ENCODE data around the gene YIPF3. TPM values are rescaled to one million over a fixed set of nuclear protein-coding genes. Genes with fewer than 3 reads are reported as not detected.

The YIPF3 gene
- total RNA-seq, 1 donor from 2014 or later, result 83.2 TPM

DNA sequence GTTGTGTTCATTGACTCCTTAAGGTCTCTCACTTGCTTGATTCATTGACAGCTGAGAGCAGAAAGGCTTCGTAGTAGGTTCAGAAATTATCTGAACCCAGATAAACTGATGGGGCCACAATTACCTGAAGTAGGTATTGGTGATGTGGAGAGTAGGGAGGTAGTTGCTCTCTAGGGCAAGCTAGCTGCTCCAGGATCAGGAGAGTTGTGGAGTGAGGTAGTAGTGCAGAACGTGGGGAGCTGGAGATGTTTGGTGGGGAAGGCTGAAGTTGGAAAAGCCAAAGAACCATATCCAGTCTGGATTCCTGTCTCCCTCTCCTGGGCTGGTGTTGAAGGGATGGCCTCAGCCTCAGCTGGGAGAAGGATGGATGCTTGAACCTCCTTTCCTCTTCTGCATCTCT lies 23.5 kb downstream of the YIPF3 start:
- H3K27me3 ChIP-seq (ENCODE audit: control insufficient read depth, insufficient read depth, low read length), result no peaks in the 10 kb centered on the region
- no peak for DNase-seq (ENCODE audit: low read depth)
- no peak for FAIRE-seq
- TF ChIP-seq, protein P1, sequence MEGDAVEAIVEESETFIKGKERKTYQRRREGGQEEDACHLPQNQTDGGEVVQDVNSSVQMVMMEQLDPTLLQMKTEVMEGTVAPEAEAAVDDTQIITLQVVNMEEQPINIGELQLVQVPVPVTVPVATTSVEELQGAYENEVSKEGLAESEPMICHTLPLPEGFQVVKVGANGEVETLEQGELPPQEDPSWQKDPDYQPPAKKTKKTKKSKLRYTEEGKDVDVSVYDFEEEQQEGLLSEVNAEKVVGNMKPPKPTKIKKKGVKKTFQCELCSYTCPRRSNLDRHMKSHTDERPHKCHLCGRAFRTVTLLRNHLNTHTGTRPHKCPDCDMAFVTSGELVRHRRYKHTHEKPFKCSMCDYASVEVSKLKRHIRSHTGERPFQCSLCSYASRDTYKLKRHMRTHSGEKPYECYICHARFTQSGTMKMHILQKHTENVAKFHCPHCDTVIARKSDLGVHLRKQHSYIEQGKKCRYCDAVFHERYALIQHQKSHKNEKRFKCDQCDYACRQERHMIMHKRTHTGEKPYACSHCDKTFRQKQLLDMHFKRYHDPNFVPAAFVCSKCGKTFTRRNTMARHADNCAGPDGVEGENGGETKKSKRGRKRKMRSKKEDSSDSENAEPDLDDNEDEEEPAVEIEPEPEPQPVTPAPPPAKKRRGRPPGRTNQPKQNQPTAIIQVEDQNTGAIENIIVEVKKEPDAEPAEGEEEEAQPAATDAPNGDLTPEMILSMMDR (IDR thresholded peaks at IDR 0.05; ENCODE audit: insufficient read depth, low read length, severe bottlenecking), result no peak
- H3K4me3 ChIP-seq (ENCODE audit: low read depth, low read length), result no peak overlapping the region
- H3K36me3 ChIP-seq (ENCODE audit: control insufficient read depth, insufficient read depth, low read length), result peaks cover 4% of the 10 kb centered on the region

DNA sequence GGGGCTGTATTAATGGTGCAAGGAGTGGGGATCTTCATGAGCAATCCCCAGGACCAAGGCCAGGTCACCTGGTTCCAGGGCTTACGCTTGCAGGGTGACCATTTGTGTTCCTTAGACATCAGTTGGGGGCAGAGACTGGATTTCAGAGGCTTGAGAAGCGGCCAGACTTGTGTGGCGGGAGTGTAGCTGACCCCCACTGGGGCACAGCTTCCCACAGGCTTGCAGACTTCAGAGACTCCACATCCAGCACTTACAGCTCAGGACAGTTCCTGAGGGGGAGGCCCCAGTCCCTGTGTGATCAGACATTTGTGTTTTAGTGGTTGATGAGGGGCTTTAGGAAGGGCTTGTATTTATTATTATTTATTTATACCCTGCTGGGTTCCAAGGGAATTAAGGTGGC lies 24.1 kb downstream of the YIPF3 start:
- TF ChIP-seq, protein P1 (IDR thresholded peaks at IDR 0.05; ENCODE audit: insufficient read depth, low read length, severe bottlenecking), result no peak
- no peak overlapping the region for H3K4me3 ChIP-seq (ENCODE audit: low read depth, low read length)
- peaks cover 2% of the 10 kb centered on the region for H3K36me3 ChIP-seq (ENCODE audit: control insufficient read depth, insufficient read depth, low read length)
- no peak for FAIRE-seq
- H3K27me3 ChIP-seq (ENCODE audit: control insufficient read depth, insufficient read depth, low read length), result no peaks in the 10 kb centered on the region
- DNase-seq (ENCODE audit: low read depth), result no peak

DNA sequence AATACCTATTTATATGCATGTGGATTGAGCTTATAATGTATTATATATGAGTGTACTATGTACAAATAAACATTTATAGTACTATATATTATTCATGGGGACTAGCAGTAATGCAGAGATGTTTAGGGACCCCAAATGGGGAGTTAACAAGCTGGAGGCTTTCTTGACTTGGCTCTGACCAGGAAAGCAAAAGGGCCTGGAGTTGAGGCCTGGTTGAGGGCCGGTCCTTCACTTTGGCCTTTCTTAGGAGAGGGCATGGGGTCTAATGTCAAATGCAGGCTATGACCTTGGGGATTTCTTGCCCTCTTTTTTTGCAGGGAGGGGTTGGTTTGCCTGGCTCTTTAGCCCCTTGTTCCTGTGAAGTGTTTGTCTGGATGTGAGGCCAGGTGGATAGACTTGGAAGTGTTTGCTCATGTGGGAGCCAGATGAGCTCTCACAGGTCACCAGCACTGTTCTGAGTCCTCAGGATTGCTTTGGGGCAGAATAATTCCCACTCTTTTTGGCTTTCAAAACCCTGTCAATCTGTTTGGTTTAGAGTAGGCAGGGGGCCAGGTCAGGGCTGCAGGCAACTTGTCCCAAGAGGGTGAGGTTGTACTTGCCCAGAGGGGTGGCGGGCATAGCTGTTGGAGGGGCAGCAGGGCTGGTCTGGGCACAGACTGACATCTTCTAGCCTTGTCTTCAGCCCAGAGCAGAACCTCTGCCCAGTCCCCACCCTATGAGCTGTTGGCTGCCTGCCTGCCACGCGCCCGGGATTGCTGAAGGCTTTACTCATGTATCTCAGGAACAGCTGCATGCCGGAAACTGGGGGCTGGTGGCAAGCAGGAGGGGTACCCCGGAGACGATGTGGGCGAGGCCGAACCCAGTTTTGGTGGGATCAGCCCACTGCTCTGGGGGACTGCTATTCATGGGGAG lies 24.7 kb downstream of the YIPF3 start:
- DNase-seq (ENCODE audit: low read depth), result peak; percentile 73
- FAIRE-seq, result no peak

DNA sequence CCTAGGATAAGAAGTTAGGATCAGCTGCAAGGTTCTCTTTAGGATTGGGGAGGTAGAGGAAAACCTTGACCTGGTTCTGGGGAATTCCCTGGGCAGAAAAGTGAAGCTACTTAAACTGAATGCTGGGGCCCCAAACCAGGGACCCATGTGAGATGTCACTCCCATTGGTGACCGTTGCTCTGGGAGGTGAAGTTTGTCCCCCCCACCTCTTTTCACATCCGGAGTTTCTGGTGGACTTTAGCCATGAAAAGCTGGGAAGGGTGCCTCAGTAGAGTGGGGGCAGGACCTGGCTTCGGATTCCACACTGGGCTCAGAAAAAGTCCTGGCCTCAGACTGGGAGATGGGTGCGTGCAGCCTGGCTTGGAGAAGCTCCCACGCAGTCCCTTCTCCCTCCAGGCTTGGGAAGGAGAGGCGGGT lies 26.2 kb downstream of the YIPF3 start:
- H3K27me3 ChIP-seq (ENCODE audit: control insufficient read depth, insufficient read depth, low read length), result no peaks in the 10 kb centered on the region
- no peak overlapping the region for H3K4me3 ChIP-seq (ENCODE audit: low read depth, low read length)
- no peaks in the 10 kb centered on the region for H3K36me3 ChIP-seq (ENCODE audit: control insufficient read depth, insufficient read depth, low read length)
- DNase-seq (ENCODE audit: low read depth) (no peak), FAIRE-seq (no peak)
- TF ChIP-seq, protein P1 (IDR thresholded peaks at IDR 0.05; ENCODE audit: insufficient read depth, low read length, severe bottlenecking), result no peak

More for the DNA sequence above, 24.7 kb downstream of the YIPF3 start:
- Histone ChIP-seq H3K27me3 (ENCODE audit: control insufficient read depth, insufficient read depth, low read length) (no peaks in the 10 kb centered on the region), H3K4me3 (ENCODE audit: low read depth, low read length) (no peak overlapping the region), H3K36me3 (ENCODE audit: control insufficient read depth, insufficient read depth, low read length) (no peaks in the 10 kb centered on the region)
- TF ChIP-seq, protein P1 (IDR thresholded peaks at IDR 0.05; ENCODE audit: insufficient read depth, low read length, severe bottlenecking), result no peak

DNA sequence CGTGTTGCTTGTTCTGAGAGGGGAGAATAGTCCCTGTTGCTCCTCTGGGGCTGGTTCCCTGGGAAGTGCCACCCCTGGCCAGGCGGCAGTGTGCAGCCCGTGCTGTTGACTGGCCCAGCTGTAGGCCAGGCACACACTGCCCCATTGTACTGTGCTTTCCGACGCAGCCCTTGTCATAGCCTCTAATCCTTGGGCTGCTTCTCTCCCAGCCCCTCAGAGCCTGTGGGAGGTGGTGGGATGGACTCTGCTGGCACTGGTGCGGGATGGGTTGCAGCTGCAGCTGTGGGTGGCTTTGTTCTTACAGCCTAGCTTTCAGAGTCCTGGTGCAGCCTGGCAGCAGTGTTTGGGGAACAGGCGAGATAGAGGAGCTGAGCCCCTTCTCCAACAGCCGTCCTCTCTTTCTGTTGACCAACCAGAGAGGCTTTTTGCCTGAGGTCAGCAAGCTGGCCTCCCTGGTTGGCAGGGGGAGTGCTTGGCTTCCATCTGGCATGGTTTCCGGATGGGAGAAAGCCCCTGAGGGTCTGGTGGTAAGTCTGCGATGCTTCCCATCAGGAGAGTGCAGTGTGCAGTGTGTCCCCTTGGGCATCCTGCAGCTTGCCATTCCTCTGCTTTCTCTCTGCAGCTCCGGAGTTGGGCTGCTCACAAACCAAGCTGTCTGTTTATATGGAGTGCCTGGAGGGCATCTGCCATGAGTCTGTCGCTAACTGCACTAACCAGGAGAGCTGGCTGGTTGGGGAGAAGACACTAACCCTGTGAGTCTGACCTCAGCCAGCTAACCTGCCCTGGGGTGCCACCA lies 27.3 kb downstream of the YIPF3 start:
- Histone ChIP-seq H3K36me3 (ENCODE audit: control insufficient read depth, insufficient read depth, low read length) (no peaks in the 10 kb centered on the region), H3K27me3 (ENCODE audit: control insufficient read depth, insufficient read depth, low read length) (no peaks in the 10 kb centered on the region), H3K4me3 (ENCODE audit: low read depth, low read length) (no peak overlapping the region)
- DNase-seq (ENCODE audit: low read depth) (no peak), FAIRE-seq (no peak)
- TF ChIP-seq, protein P1 (IDR thresholded peaks at IDR 0.05; ENCODE audit: insufficient read depth, low read length, severe bottlenecking), result no peak

Data from bronchial epithelial cell (primary cell).